IMR-90 (cell line): ENCODE results near the gene FNIP1. TPM values are rescaled to one million over a fixed set of nuclear protein-coding genes. Genes with fewer than 3 reads are reported as not detected.

Source experiments
- ATAC-seq: fragments of 200-7000 bp; cut with Tn5 transposase; 2 replicates; pipeline ENCODE4 v1.9.1; 2020; ENCODE audit warnings: low read depth, mild to moderate bottlenecking, moderate library complexity
- BruUV-seq: library from RNA; stranded (reverse); fragments of 400-500 nt; replicated peaks from 2 replicates; lab custom pipeline; 2021; lab: Mats Ljungman, UMichigan
- CTCF ChIA-PET: fragments of 300-600 bp; formaldehyde crosslinking; extraction: SDS; loops from one replicate; lab custom pipeline; 2021; ENCODE audit warnings: antibody characterized with exemption; lab: Yijun Ruan, JAX
- POLR2A ChIA-PET: fragments of 300-600 bp; sonication (Branson Sonifier 250); formaldehyde crosslinking; loops from one replicate; lab custom pipeline; 2022; ENCODE audit warnings: antibody characterized with exemption; ENCODE audit not compliant: unreplicated experiment; lab: Charles Lee
- DNase-seq: peaks from one replicate; pipeline ENCODE4 v3.0.0; 2013
- H2AFZ ChIP-seq: replicated peaks from 2 replicates; pipeline ENCODE3; 2013; ENCODE audit warnings: low read length, mild to moderate bottlenecking; ENCODE audit not compliant: poor library complexity
- H2AK5ac ChIP-seq: 2 replicates; pipeline ENCODE4 v1.6.1; 2013; ENCODE audit warnings: low read depth, low read length, inconsistent platforms
- H2AK9ac ChIP-seq: replicated peaks from 2 replicates; pipeline ENCODE3; 2013; ENCODE audit warnings: mild to moderate bottlenecking, low read depth, low read length, moderate library complexity; ENCODE audit not compliant: poor library complexity
- H2BK120ac ChIP-seq: 2 replicates; pipeline ENCODE4 v1.6.1; 2013; ENCODE audit warnings: low read depth, low read length, inconsistent platforms
- H2BK15ac ChIP-seq: 3 replicates; pipeline ENCODE4 v1.6.1; 2013; ENCODE audit warnings: low read depth, low read length, inconsistent platforms
- H2BK20ac ChIP-seq: 2 replicates; pipeline ENCODE4 v1.6.1; 2013; ENCODE audit warnings: low read depth, mild to moderate bottlenecking, inconsistent platforms, low read length, moderate library complexity
- H2BK5ac ChIP-seq: 2 replicates; pipeline ENCODE4 v1.6.1; 2013; ENCODE audit warnings: mild to moderate bottlenecking, low read depth, low read length, inconsistent platforms; ENCODE audit not compliant: poor library complexity, severe bottlenecking
- H3K14ac ChIP-seq: replicated peaks from 2 replicates; pipeline ENCODE4 v1.6.1; 2013; ENCODE audit warnings: low read depth, low read length, inconsistent platforms
- H3K18ac ChIP-seq: 2 replicates; pipeline ENCODE4 v1.6.1; 2013; ENCODE audit warnings: low read depth, low read length, control low read depth
- H3K23ac ChIP-seq: 2 replicates; pipeline ENCODE4 v1.6.1; 2013; ENCODE audit warnings: low read depth, low read length, inconsistent platforms
- H3K27ac ChIP-seq: 2 replicates; pipeline ENCODE4 v1.5.1; 2013; ENCODE audit warnings: mild to moderate bottlenecking, control low read depth, low read length; ENCODE audit not compliant: insufficient read depth
- H3K27me3 ChIP-seq: 2 replicates; pipeline ENCODE4 v1.6.1; 2013; ENCODE audit warnings: low read length; ENCODE audit not compliant: control insufficient read depth, insufficient read depth
- H3K36me3 ChIP-seq: 2 replicates; pipeline ENCODE4 v1.6.1; 2013; ENCODE audit warnings: low read length, mixed read lengths; ENCODE audit not compliant: control insufficient read depth, insufficient read depth
- H3K4ac ChIP-seq: 2 replicates; pipeline ENCODE4 v1.6.1; 2013; ENCODE audit warnings: low read depth, low read length, inconsistent platforms
- H3K4me1 ChIP-seq: 2 replicates; pipeline ENCODE4 v1.6.1; 2013; ENCODE audit warnings: low read length, mixed read lengths; ENCODE audit not compliant: control insufficient read depth, insufficient read depth
- H3K4me2 ChIP-seq: 2 replicates; pipeline ENCODE4 v1.6.1; 2013; ENCODE audit warnings: low read depth, mild to moderate bottlenecking, control low read depth, low read length, moderate library complexity
- H3K4me3 ChIP-seq: 2 replicates; pipeline ENCODE4 v1.5.1; 2013; ENCODE audit warnings: low read depth, mild to moderate bottlenecking, control low read depth, low read length, moderate library complexity; ENCODE audit not compliant: insufficient read depth
- H3K56ac ChIP-seq: 2 replicates; pipeline ENCODE4 v1.6.1; 2013; ENCODE audit warnings: low read length, inconsistent platforms; ENCODE audit not compliant: insufficient read depth; ENCODE audit errors: extremely low read depth
- H3K79me1 ChIP-seq, 2 experiments: 2 replicates each; pipeline ENCODE4 v1.6.1; 2013; ENCODE audit warnings: low read length in 2 of 2, inconsistent platforms in 1 of 2, low read depth in 1 of 2
- H3K9ac ChIP-seq: 2 replicates; pipeline ENCODE4 v1.6.1; 2013; ENCODE audit warnings: low read depth, low read length, control low read depth
- H3K9me1 ChIP-seq: 2 replicates; pipeline ENCODE4 v1.6.1; 2013; ENCODE audit warnings: low read length, inconsistent platforms; ENCODE audit not compliant: insufficient read depth
- H3K9me3 ChIP-seq: 2 replicates; pipeline ENCODE4 v1.6.1; 2013; ENCODE audit warnings: low read length; ENCODE audit not compliant: control insufficient read depth, insufficient read depth
- H4K20me1 ChIP-seq: 2 replicates; pipeline ENCODE4 v1.6.1; 2013; ENCODE audit warnings: low read length, inconsistent platforms; ENCODE audit not compliant: insufficient read depth
- H4K5ac ChIP-seq: 2 replicates; pipeline ENCODE4 v1.6.1; 2013; ENCODE audit warnings: mild to moderate bottlenecking, low read depth, low read length, control low read depth
- H4K8ac ChIP-seq, 2 experiments: 2 replicates each; pipeline ENCODE4 v1.6.1; 2013; ENCODE audit warnings: low read depth in 2 of 2, low read length in 2 of 2, control low read depth in 1 of 2, inconsistent platforms in 1 of 2
- H4K91ac ChIP-seq: 2 replicates; pipeline ENCODE4 v1.6.1; 2013; ENCODE audit warnings: low read depth, low read length, inconsistent platforms; ENCODE audit not compliant: insufficient read depth
- MAFK ChIP-seq: IDR thresholded peaks from 2 replicates; pipeline ENCODE4 v1.6.1; 2012; ENCODE audit warnings: low read depth, low read length, improper control_type of control experiment
- MAZ ChIP-seq: IDR thresholded peaks from 2 replicates; pipeline ENCODE4 v1.6.1; 2012; ENCODE audit warnings: low read depth, mild to moderate bottlenecking, low read length, improper control_type of control experiment, moderate library complexity, borderline replicate concordance
- MXI1 ChIP-seq: IDR thresholded peaks from 2 replicates; pipeline ENCODE4 v1.6.1; 2012; ENCODE audit warnings: low read depth, mild to moderate bottlenecking, low read length, moderate library complexity, borderline replicate concordance
- RAD21 ChIP-seq: IDR thresholded peaks from 2 replicates; pipeline ENCODE4 v1.6.1; 2012; ENCODE audit warnings: low read length, improper control_type of control experiment
- WGBS, 2 experiments: methylation state at CpG; one replicate each; pipeline versions ENCODE4 v1.1.5 to v1.1.7; 2013; ENCODE audit warnings: missing lambda C conversion rate in 2 of 2; ENCODE audit not compliant: insufficient read length in 1 of 2; ENCODE audit errors: extremely low coverage in 2 of 2; 5-methylcytosine and 5-hydroxymethylcytosine counted together
- dilution Hi-C: fragments of 300-500 bp; cut with HindIII; formaldehyde crosslinking; loops from one replicate; pipeline ENCODE4 v1.14.3; 2018; ENCODE audit warnings: low sequenced_read_pairs; ENCODE audit not compliant: unreplicated experiment
- in situ Hi-C: fragments of 300-500 bp; cut with MboI; formaldehyde crosslinking; loops from 3 replicates; pipeline ENCODE4 v1.14.3; 2019; ENCODE audit warnings: low sequenced_read_pairs, inconsistent platforms, mixed read lengths
- intact Hi-C: fragments of 100-400 bp; cut with micrococcal nuclease; formaldehyde crosslinking; loops from 2 replicates; pipeline ENCODE4 v1.10.0; 2022
- polyA plus RNA-seq, 3 experiments: library from polyadenylated mRNA; depleted of rRNA; stranded (reverse); fragments of >200 nt; gene quantifications; 2 replicates each; pipeline ENCODE4 v1.2.3, GENCODE V29; 2012; ENCODE audit warnings: low replicate concordance in 1 of 3
- total RNA-seq: library from RNA; depleted of rRNA; stranded (reverse); fragments of >200 nt; gene quantifications from 2 replicates; pipeline ENCODE4 v1.2.3, GENCODE V29; 2012

FNIP1 gene
- total and polyA plus RNA-seq, 2 of the 4 experiments (the other 2 are of a cell fraction) = 5.6 to 34.1 TPM

GRCh38 chr5:131757830-131758519 is 38.8 kb downstream of the FNIP1 start:
- DNase-seq = no peak
- no peak overlapping the region for H3K56ac ChIP-seq
- no peak overlapping the region for H4K91ac ChIP-seq
- H3K36me3 ChIP-seq = no peaks in the 10 kb centered on the region
- H3K4ac ChIP-seq = no peak overlapping the region
- dilution Hi-C loops = no loop called here
- no peak; the same call in 1 of the 2 replicates for ATAC-seq
- H2AK9ac ChIP-seq = no peak overlapping the region
- no peak overlapping the region for H3K14ac ChIP-seq
- no peak overlapping the region for H2BK15ac ChIP-seq
- no peak overlapping the region for H3K27ac ChIP-seq
- no peak overlapping the region for H3K4me2 ChIP-seq
- ChIA-PET CTCF (no interaction called here), POLR2A (no interaction called here)
- no peak overlapping the region for H4K8ac ChIP-seq
- H3K23ac ChIP-seq = no peak overlapping the region
- peaks cover 41 to 79% of the 10 kb centered on the region in 2 experiments for H3K79me1 ChIP-seq
- no peak overlapping the region for H2BK5ac ChIP-seq
- peaks cover 83% of the 10 kb centered on the region for H4K20me1 ChIP-seq
- no peak overlapping the region for H2AK5ac ChIP-seq
- in situ Hi-C loops = no loop called here
- no peak overlapping the region for H3K4me3 ChIP-seq
- H3K4me1 ChIP-seq = peaks cover 8% of the 10 kb centered on the region; the same call in 1 of the 2 replicates
- WGBS, 2 experiments = no CpG with 5 or more reads among the region's 1 CpG
- no peak overlapping the region for H4K5ac ChIP-seq
- H3K9ac ChIP-seq = no peak overlapping the region
- no TSS peak for BruUV-seq
- H2BK20ac ChIP-seq = no peak overlapping the region
- H3K9me3 ChIP-seq = no peaks in the 10 kb centered on the region
- H3K9me1 ChIP-seq = peaks cover 14% of the 10 kb centered on the region
- H2AFZ ChIP-seq = no peak overlapping the region
- no peak overlapping the region for H3K18ac ChIP-seq
- no peak for TF ChIP-seq MAFK
- TF ChIP-seq MXI1 = no peak
- TF ChIP-seq RAD21 = no peak
- no peak for TF ChIP-seq MAZ
- no peaks in the 10 kb centered on the region for H3K27me3 ChIP-seq
- no peak overlapping the region for H2BK120ac ChIP-seq
- intact Hi-C loops = no loop called here
